ENCODE results near the gene C9orf43. TPM values are rescaled to one million over a fixed set of nuclear protein-coding genes. Genes with fewer than 3 reads are reported as not detected.
"Not testable (repeated sequence)": the region's sequence is repeated elsewhere in the genome, so short reads cannot be mapped to it uniquely, and the experiment has no call there.

The C9orf43 gene
- 0.16 TPM for total RNA-seq
- long read RNA-seq, partial matches to known transcripts: 0 of 2 reads
- long read RNA-seq, other reads (novel, unspliced or antisense): 0 of 2 reads

- intact Hi-C loops (cut with DNase I): loop anchor here (1.0 to 2.0 kb wide), 2 partner anchors 135 to 190 kb away; partner anchors contain the start of genes CDC26, FKBP15, PRPF4 and SLC31A1
- peak; percentile 96 for DNase-seq (ENCODE audit: low spot score)
These were observed at the start of gene C9orf43, which contains the start of gene POLE3 for GRCh38 chr9:113410207-113410864. TSS of gene C9orf43 (plus strand) at chr9:113410747. CDS start at chr9:113413494, 2,747 bp downstream. TSS of gene POLE3 (minus strand) at chr9:113410675. CDS start at chr9:113410293, 382 bp downstream.

GRCh38 chr9:113361304-113362018, 49.1 kb upstream of the C9orf43 start:
- DNase-seq (ENCODE audit: low spot score): peak; percentile 14
- intact Hi-C loops (cut with DNase I): no loop called here

- DNase-seq (ENCODE audit: low spot score): no peak
- intact Hi-C loops (cut with DNase I): no loop called here
These were observed 47.2 kb upstream of the C9orf43 start for GRCh38 chr9:113363336-113363735.

GRCh38 chr9:113364951-113365350, 45.6 kb upstream of the C9orf43 start:
- intact Hi-C loops (cut with DNase I): no loop called here
- DNase-seq (ENCODE audit: low spot score): no peak

GRCh38 chr9:113365652-113366051, 44.9 kb upstream of the C9orf43 start:
- DNase-seq (ENCODE audit: low spot score); intact Hi-C loops (cut with DNase I): not testable (repeated sequence)

- intact Hi-C loops (cut with DNase I): no loop called here
These were observed 42.1 kb upstream of the C9orf43 start for GRCh38 chr9:113368348-113368981.

GRCh38 chr9:113368982-113369854, 41.3 kb upstream of the C9orf43 start:
- intact Hi-C loops (cut with DNase I): no loop called here

More at GRCh38 chr9:113368348-113368981, 42.1 kb upstream of the C9orf43 start:
- no peak for DNase-seq (ENCODE audit: low spot score)

GRCh38 chr9:113369855-113370140, 40.7 kb upstream of the C9orf43 start:
- intact Hi-C loops (cut with DNase I): no loop called here
- DNase-seq (ENCODE audit: low spot score): no peak

More at GRCh38 chr9:113368982-113369854, 41.3 kb upstream of the C9orf43 start:
- DNase-seq (ENCODE audit: low spot score): no peak

GRCh38 chr9:113370806-113371325, 39.7 kb upstream of the C9orf43 start:
- no peak for DNase-seq (ENCODE audit: low spot score)
- intact Hi-C loops (cut with DNase I): no loop called here

GRCh38 chr9:113372059-113372458, 38.5 kb upstream of the C9orf43 start:
- intact Hi-C loops (cut with DNase I): no loop called here
- no peak for DNase-seq (ENCODE audit: low spot score)

GRCh38 chr9:113373256-113373655, 37.3 kb upstream of the C9orf43 start:
- intact Hi-C loops (cut with DNase I): no loop called here
- DNase-seq (ENCODE audit: low spot score): no peak

GRCh38 chr9:113373676-113374392, 36.7 kb upstream of the C9orf43 start:
- DNase-seq (ENCODE audit: low spot score): no peak
- intact Hi-C loops (cut with DNase I): no loop called here

- intact Hi-C loops (cut with DNase I): no loop called here
- DNase-seq (ENCODE audit: low spot score): no peak
These were observed 35.2 kb upstream of the C9orf43 start for GRCh38 chr9:113375057-113376023.

GRCh38 chr9:113376634-113377567, 33.6 kb upstream of the C9orf43 start, which contains the start of gene HDHD3:
TSS of gene HDHD3 (minus strand) at chr9:113376986. CDS start at chr9:113374354, 2,632 bp downstream.
- peak; percentile 92 for DNase-seq (ENCODE audit: low spot score)
- intact Hi-C loops (cut with DNase I): no loop called here

- intact Hi-C loops (cut with DNase I): not testable (repeated sequence)
These were observed 31.3 kb upstream of the C9orf43 start for GRCh38 chr9:113379094-113379828.

GRCh38 chr9:113379829-113380210, 30.7 kb upstream of the C9orf43 start:
- DNase-seq (ENCODE audit: low spot score); intact Hi-C loops (cut with DNase I): not testable (repeated sequence)

More at GRCh38 chr9:113379094-113379828, 31.3 kb upstream of the C9orf43 start:
- DNase-seq (ENCODE audit: low spot score): not testable (repeated sequence)
